Aorta (tissue), 5 donors: ENCODE results near the gene ALPP. TPM values are rescaled to one million over a fixed set of nuclear protein-coding genes. Genes with fewer than 3 reads are reported as not detected.
"Not testable (repeated sequence)": the region's sequence is repeated elsewhere in the genome, so short reads cannot be mapped to it uniquely, and the experiment has no call there.

Experiments
- ATAC-seq: fragments of 200-7000 bp; cut with Tn5 transposase; one replicate; pipeline ENCODE4 v1.9.1; 2022; ENCODE audit warnings: moderate library complexity; ENCODE audit not compliant: low FRiP score
- DNase-seq, 2 donors: peaks; one replicate each; pipeline ENCODE4 v3.0.0-alpha.2; 2020
- H3K27ac ChIP-seq, 2 donors: one replicate each; pipeline ENCODE4 v1.5.1; 2013; ENCODE audit warnings: low read length in 2 of 2, mild to moderate bottlenecking in 2 of 2, moderate library complexity in 2 of 2, control low read depth in 1 of 2, inconsistent platforms in 1 of 2, low read depth in 1 of 2
- H3K27me3 ChIP-seq, 2 donors: one replicate each; pipeline ENCODE4 v1.6.1; 2013; ENCODE audit warnings: control low read depth in 1 of 2, low read length in 1 of 2, mild to moderate bottlenecking in 1 of 2, moderate library complexity in 1 of 2; ENCODE audit not compliant: insufficient read depth in 2 of 2, control insufficient read depth in 1 of 2
- H3K36me3 ChIP-seq, 2 donors: one replicate each; pipeline ENCODE4 v1.6.1; 2013; ENCODE audit warnings: control low read depth in 1 of 2, low read length in 1 of 2, mild to moderate bottlenecking in 1 of 2; ENCODE audit not compliant: insufficient read depth in 2 of 2, control insufficient read depth in 1 of 2
- H3K4me1 ChIP-seq, 2 donors: one replicate each; pipeline ENCODE4 v1.6.1; 2013; ENCODE audit warnings: low read length in 2 of 2, control low read depth in 1 of 2, mild to moderate bottlenecking in 1 of 2, moderate library complexity in 1 of 2; ENCODE audit not compliant: insufficient read depth in 2 of 2, control insufficient read depth in 1 of 2
- H3K4me3 ChIP-seq, 2 donors: one replicate each; pipeline ENCODE4 v1.5.1; 2013; ENCODE audit warnings: low read length in 2 of 2, control low read depth in 1 of 2, mild to moderate bottlenecking in 1 of 2
- H3K9me3 ChIP-seq: one replicate; pipeline ENCODE4 v1.6.1; 2013; ENCODE audit warnings: mild to moderate bottlenecking, low read length; ENCODE audit not compliant: control insufficient read depth
- WGBS, 2 donors: extraction: QIAGEN DNeasy Blood & Tissue Kit; methylation state at CpG; one replicate each; pipeline ENCODE4 v1.1.7; 2013; 5-methylcytosine and 5-hydroxymethylcytosine counted together
- intact Hi-C, 2 donors: fragments of 100-400 bp; cut with DNase I; formaldehyde crosslinking; loops; one replicate each; pipeline versions ENCODE4 v1.14.2 to v1.15.0; 2022
- polyA plus RNA-seq, 2 donors: library from polyadenylated mRNA; stranded (reverse); fragments of 200-250 nt; gene quantifications; one replicate each; pipeline ENCODE4 v1.2.3, GENCODE V29; 2013
- total RNA-seq, 2 donors: library from RNA; stranded (reverse); fragmentation: NEBNext Ultra II Directional; extraction: Animal tissue kit (Norgen Biotek cat#: 25700); gene quantifications; one replicate each; pipeline ENCODE4 v1.2.1, GENCODE V29; 2021
- donor health status: healthy with polysubstance abuse.
- donor health status: Bipolar disorder and iron deficiency.
- donor health status: DM: no; HTN: no; CAD: no.
- donor health status: DM: no; HTN: no; CAD: no.
- donor health status: DM: yes; HTN: yes; CAD: no.

ALPP gene
- total and polyA plus RNA-seq, 4 donors, result not detected

- intact Hi-C loops, result no loop called here
- 82 to 91% methylated on average over 5 of the region's 5 CpGs for WGBS, 2 donors
- peak; percentile 19 to 24 for DNase-seq
Observed at GRCh38 chr2:232354069-232354468, 24.5 kb upstream of the ALPP start.

GRCh38 chr2:232361646-232362045 is 16.9 kb upstream of the ALPP start:
- DNase-seq (no peak), ATAC-seq (no peak)
- Histone ChIP-seq H3K27ac (no peak overlapping the region), H3K27me3 (no peaks in the 10 kb centered on the region), H3K36me3 (no peaks in the 10 kb centered on the region), H3K4me3 (no peak overlapping the region), H3K9me3 (no peaks in the 10 kb centered on the region), H3K4me1 (no peaks in the 10 kb centered on the region)
- 90 to 92% methylated on average over 5 of the region's 5 CpGs for WGBS, 2 donors
- intact Hi-C loops, result no loop called here

More at GRCh38 chr2:232354069-232354468, 24.5 kb upstream of the ALPP start:
- H3K27me3 ChIP-seq, result no peaks in the 10 kb centered on the region
- no peak overlapping the region for H3K27ac ChIP-seq
- no peak for ATAC-seq
- H3K9me3 ChIP-seq, result no peaks in the 10 kb centered on the region
- no peaks in the 10 kb centered on the region for H3K4me1 ChIP-seq
- no peak overlapping the region for H3K4me3 ChIP-seq
- H3K36me3 ChIP-seq, result no peaks in the 10 kb centered on the region

GRCh38 chr2:232362174-232362900 is 16.2 kb upstream of the ALPP start:
- ATAC-seq, result no peak
- peak in 1 of 2 donors; percentile 59 for DNase-seq
- 80 to 83% methylated on average over 8 of the region's 8 CpGs for WGBS, 2 donors

GRCh38 chr2:232363064-232363783 is 15.3 kb upstream of the ALPP start:
- H3K4me1 ChIP-seq, H3K27me3 ChIP-seq, intact Hi-C loops, H3K27ac ChIP-seq, H3K36me3 ChIP-seq, H3K4me3 ChIP-seq, H3K9me3 ChIP-seq: not testable (repeated sequence)
- 81 to 87% methylated on average over 12 of the region's 12 CpGs for WGBS, 2 donors
- DNase-seq (peak in 1 of 2 donors; percentile 59), ATAC-seq (peak; percentile 46)

More at GRCh38 chr2:232362174-232362900, 16.2 kb upstream of the ALPP start:
- no peaks in the 10 kb centered on the region for H3K36me3 ChIP-seq
- no peaks in the 10 kb centered on the region for H3K27me3 ChIP-seq
- H3K4me3 ChIP-seq, result no peak overlapping the region
- H3K27ac ChIP-seq, result no peak overlapping the region
- intact Hi-C loops, result no loop called here
- no peaks in the 10 kb centered on the region for H3K9me3 ChIP-seq
- H3K4me1 ChIP-seq, result no peaks in the 10 kb centered on the region

- intact Hi-C loops, result no loop called here
- H3K27me3 ChIP-seq, result no peaks in the 10 kb centered on the region
- no peaks in the 10 kb centered on the region for H3K36me3 ChIP-seq
- WGBS, 2 donors, result 82 to 84% methylated on average over 14 of the region's 14 CpGs
- H3K4me3 ChIP-seq, result no peak overlapping the region
- no peak overlapping the region for H3K27ac ChIP-seq
- no peaks in the 10 kb centered on the region for H3K4me1 ChIP-seq
- no peaks in the 10 kb centered on the region for H3K9me3 ChIP-seq
- no peak for ATAC-seq
- peak in 1 of 2 donors; percentile 41 for DNase-seq
Observed at GRCh38 chr2:232363784-232364615, 14.6 kb upstream of the ALPP start.

GRCh38 chr2:232364806-232365594 is 13.6 kb upstream of the ALPP start:
- ATAC-seq, H3K36me3 ChIP-seq, H3K4me3 ChIP-seq, H3K9me3 ChIP-seq, H3K27me3 ChIP-seq, H3K27ac ChIP-seq, intact Hi-C loops, H3K4me1 ChIP-seq: not testable (repeated sequence)
- DNase-seq, result peak in 1 of 2 donors; percentile 42
- WGBS, 2 donors, result 78 to 85% methylated on average over 15 to 18 of the region's 18 CpGs

GRCh38 chr2:232365621-232366321 is 12.8 kb upstream of the ALPP start:
- H3K27ac ChIP-seq, result no peak overlapping the region
- H3K27me3 ChIP-seq, result no peaks in the 10 kb centered on the region
- no peaks in the 10 kb centered on the region for H3K36me3 ChIP-seq
- no peaks in the 10 kb centered on the region for H3K9me3 ChIP-seq
- intact Hi-C loops, result no loop called here
- WGBS, 2 donors, result 71 to 75% methylated on average over 20 of the region's 20 CpGs
- ATAC-seq (no peak), DNase-seq (peak in 1 of 2 donors; percentile 70)
- H3K4me1 ChIP-seq, result no peaks in the 10 kb centered on the region
- H3K4me3 ChIP-seq, result no peak overlapping the region
